Motor neuron (in vitro differentiated cells): Measurements from ENCODE around the gene LRCH1. TPM values are rescaled to one million over a fixed set of nuclear protein-coding genes. Genes with fewer than 3 reads are reported as not detected.

ENCODE experiments used
- ATAC-seq, 8 experiments: fragments of 200-7000 bp; cut with Tn5 transposase; replicated peaks in 6 of 8; 2 replicates each; pipeline ENCODE4 v1.8.0; 2021; ENCODE audit warnings: mild to moderate bottlenecking in 8 of 8, moderate library complexity in 8 of 8
- H3K27ac ChIP-seq, 2 donors: fragments of 250-450 bp; sonication (Bioruptor Pico); 2 replicates each; pipeline ENCODE4 v1.9.0; 2021; ENCODE audit warnings: antibody characterized with exemption in 2 of 2, mild to moderate bottlenecking in 2 of 2, moderate library complexity in 1 of 2
- H3K4me1 ChIP-seq, 2 donors: fragments of 250-450 bp; sonication (Bioruptor Pico); replicated peaks in 1 of 2; 2 replicates each; pipeline ENCODE4 v1.6.1; 2021; ENCODE audit warnings: antibody characterized with exemption in 2 of 2, mild to moderate bottlenecking in 2 of 2, moderate library complexity in 1 of 2
- H3K4me3 ChIP-seq, 5 donors: fragments of 250-450 bp; sonication (Bioruptor Pico); 2 replicates each; pipeline ENCODE4 v1.9.0; 2021; ENCODE audit warnings: antibody characterized with exemption in 5 of 5, mild to moderate bottlenecking in 5 of 5, moderate library complexity in 4 of 5
- WGBS, 10 experiments: fragments of 450-650 bp; shearing (Covaris generic); methylation state at CpG; one replicate each; pipeline ENCODE4 v1.0.0; 2022; 5-methylcytosine and 5-hydroxymethylcytosine counted together
- in situ Hi-C, 9 experiments: fragments of 400-800 bp; cut with MboI; loops; one replicate each; pipeline ENCODE4 v1.15.0; 2021; ENCODE audit warnings: low sequenced_read_pairs in 9 of 9, low pct_unique_long_range_greater_than_20kb in 2 of 9; ENCODE audit not compliant: unreplicated experiment in 9 of 9
- total RNA-seq, 8 experiments: library from RNA; unstranded; fragments of 300-600 nt; gene quantifications; 2 replicates each; pipeline versions ENCODE4 v1.2.3 to v1.2.4, GENCODE V29; 2022

The LRCH1 gene
- total RNA-seq, 8 experiments from 2014 or later, result 7.0 to 19.3 (median 11.7) TPM

GRCh38 chr13:46782066-46782465, 229.1 kb downstream of the LRCH1 start:
- ATAC-seq, result no peak
- in situ Hi-C loops, result no loop called here
- no peak overlapping the region for H3K4me3 ChIP-seq
- no peaks in the 10 kb centered on the region for H3K4me1 ChIP-seq
- no peak overlapping the region for H3K27ac ChIP-seq
- WGBS, 10 experiments, result 67 to 100% (median 100%) methylated on average over 1 of the region's 1 CpG; no CpG with 5 or more reads in 1 of the 10 experiments

GRCh38 chr13:46782691-46783090, 229.7 kb downstream of the LRCH1 start:
- peak in 3 of 8 experiments; percentile 47 to 80 (median 60) for ATAC-seq
- H3K27ac ChIP-seq, result no peak overlapping the region
- 60 to 100% (median 76%) methylated on average over 1 to 2 of the region's 2 CpGs; no CpG with 5 or more reads in 3 of the 10 experiments for WGBS, 10 experiments

GRCh38 chr13:46783504-46783903, 230.5 kb downstream of the LRCH1 start:
- in situ Hi-C loops, result no loop called here
- ATAC-seq, result no peak
- 87 to 100% (median 93%) methylated on average over 3 of the region's 3 CpGs; no CpG with 5 or more reads in 1 of the 10 experiments for WGBS, 10 experiments

More at GRCh38 chr13:46782691-46783090, 229.7 kb downstream of the LRCH1 start:
- no peak overlapping the region for H3K4me3 ChIP-seq
- no peaks in the 10 kb centered on the region for H3K4me1 ChIP-seq
- in situ Hi-C loops, result no loop called here

GRCh38 chr13:46795321-46795720, 242.4 kb downstream of the LRCH1 start:
- Histone ChIP-seq H3K4me3 (no peak overlapping the region), H3K4me1 (peaks cover 14 to 17% of the 10 kb centered on the region in 2 donors), H3K27ac (no peak overlapping the region)
- 75 to 95% (median 87%) methylated on average over 2 to 6 of the region's 6 CpGs for WGBS, 10 experiments
- ATAC-seq, result no peak
- in situ Hi-C loops, result no loop called here

More at GRCh38 chr13:46783504-46783903, 230.5 kb downstream of the LRCH1 start:
- Histone ChIP-seq H3K4me3 (no peak overlapping the region), H3K4me1 (no peaks in the 10 kb centered on the region), H3K27ac (no peak overlapping the region)

- ATAC-seq, result no peak
- Histone ChIP-seq H3K27ac (peak overlapping the region in 1 of 2 donors; percentile 95), H3K4me3 (peak overlapping the region; percentile 54 to 83 (median 62)), H3K4me1 (peaks cover 14 to 17% of the 10 kb centered on the region in 2 donors)
- in situ Hi-C loops, result no loop called here
- 0 to 90% (median 67%) methylated on average over 1 to 3 of the region's 5 CpGs; no CpG with 5 or more reads in 1 of the 10 experiments for WGBS, 10 experiments
Observed at GRCh38 chr13:46796129-46796514, 243.2 kb downstream of the LRCH1 start.

GRCh38 chr13:46796515-46797474, 243.8 kb downstream of the LRCH1 start, which contains the start of gene ESD:
Gene ESD, minus strand, starts transcription at chr13:46797161. Its CDS starts 5,748 bp downstream, at chr13:46791413.
- H3K4me3 ChIP-seq, result peak within 1 kb of the TSS; percentile 54 to 83 (median 62)
- H3K27ac ChIP-seq, result peak within 1 kb of the TSS; percentile 91 to 95
- WGBS, 10 experiments, result 0 to 20% (median 1%) methylated on average over 1 to 29 of the region's 77 CpGs; no CpG with 5 or more reads in 1 of the 10 experiments
- in situ Hi-C loops, result no loop called here
- peak; percentile 82 to 93 (median 90) for ATAC-seq
- H3K4me1 ChIP-seq, result peaks cover 14 to 17% of the 10 kb centered on the region in 2 donors

- Histone ChIP-seq H3K27ac (peak overlapping the region in 1 of 2 donors; percentile 95), H3K4me1 (peaks cover 14 to 17% of the 10 kb centered on the region in 2 donors), H3K4me3 (peak overlapping the region; percentile 54 to 83 (median 62))
- no peak for ATAC-seq
- in situ Hi-C loops, result no loop called here
- WGBS, 10 experiments, result 0 to 97% (median 72%) methylated on average over 1 to 8 of the region's 9 CpGs
Observed at GRCh38 chr13:46797501-46798237, 244.7 kb downstream of the LRCH1 start.

GRCh38 chr13:46799139-46799538, 246.2 kb downstream of the LRCH1 start:
- no peak overlapping the region for H3K4me3 ChIP-seq
- WGBS, 10 experiments, result 63 to 100% (median 91%) methylated on average over 1 to 4 of the region's 4 CpGs; no CpG with 5 or more reads in 4 of the 10 experiments
- no peak for ATAC-seq
- no peak overlapping the region for H3K27ac ChIP-seq
- in situ Hi-C loops, result no loop called here
- peaks cover 14 to 17% of the 10 kb centered on the region in 2 donors for H3K4me1 ChIP-seq

- Histone ChIP-seq H3K4me3 (no peak overlapping the region), H3K27ac (no peak overlapping the region), H3K4me1 (peaks cover 6 to 7% of the 10 kb centered on the region in 2 donors)
- peak in 3 of 8 experiments; percentile 31 to 53 (median 46) for ATAC-seq
- 0 to 83% (median 40%) methylated on average over 1 of the region's 1 CpG; no CpG with 5 or more reads in 6 of the 10 experiments for WGBS, 10 experiments
- in situ Hi-C loops, result no loop called here
Observed at GRCh38 chr13:46801858-46802257, 248.9 kb downstream of the LRCH1 start.

Other genes starting within 250 kb of the LRCH1 start
- gene RUBCNL, start 165.9 kb upstream of the LRCH1 start, total RNA-seq, result 10 to 100 TPM in 3 of 8 experiments, 1 to 10 TPM in 5; 1.1 to 20.2 (median 5.3) TPM
- gene ESD, start 244.0 kb downstream of the LRCH1 start, total RNA-seq, result 100 to 1,000 TPM in 6 of 8 experiments, 10 to 100 TPM in 2; 62.8 to 178 (median 147) TPM